H1 (cell line): ENCODE results near the gene TNRC6B. TPM values are rescaled to one million over a fixed set of nuclear protein-coding genes. Genes with fewer than 3 reads are reported as not detected.
A peak's percentile ranks its signal among the peaks of the same experiment; 100 is the strongest.

Experiments
- BRCA1 ChIP-seq: IDR thresholded peaks from 2 replicates; pipeline ENCODE4 v1.6.1; 2012; ENCODE audit warnings: low read depth, low read length, improper control_type of control experiment
- CHD7 ChIP-seq: fragments of 300-600 bp; sonication (generic); IDR thresholded peaks from 2 replicates; pipeline ENCODE4 v1.7.1; 2012; ENCODE audit warnings: low read length, moderate library complexity, mild to moderate bottlenecking, inconsistent platforms; ENCODE audit not compliant: insufficient replicate concordance
- CTCF ChIP-seq, 3 experiments: IDR thresholded peaks; 1 replicate in 2 of 3; 2 replicates in 1 of 3; pipeline versions ENCODE4 v1.5.1 to v1.6.1; 2011; ENCODE audit warnings: low read length in 3 of 3, mild to moderate bottlenecking in 3 of 3, inconsistent platforms in 2 of 3, low read depth in 1 of 3, moderate library complexity in 1 of 3; ENCODE audit not compliant: insufficient read depth in 1 of 3; ENCODE audit errors: control extremely low read depth in 1 of 3
- KDM4A ChIP-seq: IDR thresholded peaks from one replicate; pipeline ENCODE4 v1.7.1; 2012; ENCODE audit warnings: low read depth, mild to moderate bottlenecking, moderate library complexity, low read length, inconsistent platforms; ENCODE audit not compliant: severe bottlenecking
- RAD21 ChIP-seq, 2 experiments: IDR thresholded peaks in 1 of 2; conservative IDR thresholded peaks in 1 of 2; 2 replicates each; pipeline ENCODE4 v1.6.1; 2011; ENCODE audit warnings: low read depth in 2 of 2, low read length in 2 of 2, improper control_type of control experiment in 1 of 2, inconsistent platforms in 1 of 2, mild to moderate bottlenecking in 1 of 2, moderate library complexity in 1 of 2
- TAF1 ChIP-seq: IDR thresholded peaks from 2 replicates; pipeline ENCODE4 v1.6.1; 2011; ENCODE audit warnings: mild to moderate bottlenecking, low read depth, low read length
- polyA plus RNA-seq, 7 experiments: library from polyadenylated mRNA; depleted of rRNA in 3 of 7; stranded (reverse) in 5 of 7; unstranded in 2 of 7; fragments of >200 nt in 5 of 7; fragments of 200-250 nt in 2 of 7; gene quantifications; 1 replicate in 5 of 7; 2 replicates in 1 of 7; 4 replicates in 1 of 7; pipeline versions ENCODE4 v1.2.1 to v1.2.3, GENCODE V29; 2011 to 2013; ENCODE audit warnings: missing spikeins in 2 of 7, mixed read lengths in 2 of 7
- total RNA-seq: library from RNA; stranded (reverse); fragmentation: NEBNext Ultra II Directional; extraction: Animal tissue kit (Norgen Biotek cat#: 25700); gene quantifications from 2 replicates; pipeline ENCODE4 v1.2.1, GENCODE V29; 2021

Gene TNRC6B
- total and polyA plus RNA-seq, 2 of the 8 experiments (the other 6 are each of a cell fraction or from before 2014, with no cell fraction given), result 12.5 to 48.9 TPM

GRCh38 chr22:40147388-40148176 is 30.1 kb upstream of the TNRC6B start (continued):
- no peak for TF ChIP-seq CHD7
- TF ChIP-seq RAD21 (IDR thresholded peaks at IDR 0.05 in 1 of 2, conservative IDR thresholded peaks at IDR 0.05 in 1 of 2; ENCODE audit: low read depth in 2 of 2, low read length in 2 of 2), result peak; percentile 73 to 82
- TF ChIP-seq CTCF (IDR thresholded peaks at IDR 0.05; ENCODE audit: control extremely low read depth in 1 of 3, insufficient read depth in 1 of 3, low read depth in 1 of 3, low read length in 3 of 3), result peak; percentile 57 to 83 (median 76)
- TF ChIP-seq TAF1, result no peak
- no peak for TF ChIP-seq BRCA1
- TF ChIP-seq KDM4A, result no peak
